ENCODE results near the gene ABCC8. TPM values are rescaled to one million over a fixed set of nuclear protein-coding genes. Genes with fewer than 3 reads are reported as not detected.

Gene ABCC8
- total and polyA plus RNA-seq, 9 of the 15 experiments (the other 6 are each of a cell fraction or from before 2014, with no cell fraction given) = not detected

DNA sequence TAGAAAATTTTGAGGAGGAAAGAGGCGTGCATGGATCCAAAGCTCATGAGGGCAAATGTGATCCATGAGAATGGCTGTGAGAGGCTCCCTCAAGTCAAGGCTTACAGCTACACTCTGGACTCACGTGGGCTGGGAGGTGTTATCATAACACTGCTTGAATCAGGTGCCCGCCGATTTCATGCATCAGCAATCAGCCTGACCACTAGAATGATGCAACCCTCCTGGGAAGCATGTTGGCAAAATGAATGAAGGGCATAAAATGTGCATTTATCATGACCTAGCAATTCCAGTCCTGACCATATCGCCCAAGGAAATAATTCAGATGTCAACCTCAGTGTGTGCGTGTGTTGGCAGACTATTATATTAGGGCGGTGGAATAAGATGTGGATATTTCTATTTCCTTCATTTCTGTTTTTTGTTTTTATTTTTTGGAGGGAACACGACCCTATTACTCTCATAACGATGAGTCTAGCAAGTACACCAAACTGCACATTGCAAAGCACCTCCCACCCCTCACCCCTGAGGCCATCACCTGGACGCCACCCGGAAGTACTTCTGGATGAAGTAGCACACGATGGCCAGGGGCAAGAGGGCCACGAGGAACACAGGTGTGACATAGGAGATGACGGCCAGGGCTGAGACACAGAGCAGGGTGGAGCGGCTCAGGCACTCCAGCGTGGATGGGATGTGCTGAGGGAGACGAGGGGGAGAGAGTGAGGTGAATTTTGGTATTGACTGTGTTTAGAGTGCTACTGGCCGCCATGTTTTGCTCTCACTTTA, 72.5 kb downstream of the ABCC8 start (continued):
- TF ChIP-seq, protein P1, sequence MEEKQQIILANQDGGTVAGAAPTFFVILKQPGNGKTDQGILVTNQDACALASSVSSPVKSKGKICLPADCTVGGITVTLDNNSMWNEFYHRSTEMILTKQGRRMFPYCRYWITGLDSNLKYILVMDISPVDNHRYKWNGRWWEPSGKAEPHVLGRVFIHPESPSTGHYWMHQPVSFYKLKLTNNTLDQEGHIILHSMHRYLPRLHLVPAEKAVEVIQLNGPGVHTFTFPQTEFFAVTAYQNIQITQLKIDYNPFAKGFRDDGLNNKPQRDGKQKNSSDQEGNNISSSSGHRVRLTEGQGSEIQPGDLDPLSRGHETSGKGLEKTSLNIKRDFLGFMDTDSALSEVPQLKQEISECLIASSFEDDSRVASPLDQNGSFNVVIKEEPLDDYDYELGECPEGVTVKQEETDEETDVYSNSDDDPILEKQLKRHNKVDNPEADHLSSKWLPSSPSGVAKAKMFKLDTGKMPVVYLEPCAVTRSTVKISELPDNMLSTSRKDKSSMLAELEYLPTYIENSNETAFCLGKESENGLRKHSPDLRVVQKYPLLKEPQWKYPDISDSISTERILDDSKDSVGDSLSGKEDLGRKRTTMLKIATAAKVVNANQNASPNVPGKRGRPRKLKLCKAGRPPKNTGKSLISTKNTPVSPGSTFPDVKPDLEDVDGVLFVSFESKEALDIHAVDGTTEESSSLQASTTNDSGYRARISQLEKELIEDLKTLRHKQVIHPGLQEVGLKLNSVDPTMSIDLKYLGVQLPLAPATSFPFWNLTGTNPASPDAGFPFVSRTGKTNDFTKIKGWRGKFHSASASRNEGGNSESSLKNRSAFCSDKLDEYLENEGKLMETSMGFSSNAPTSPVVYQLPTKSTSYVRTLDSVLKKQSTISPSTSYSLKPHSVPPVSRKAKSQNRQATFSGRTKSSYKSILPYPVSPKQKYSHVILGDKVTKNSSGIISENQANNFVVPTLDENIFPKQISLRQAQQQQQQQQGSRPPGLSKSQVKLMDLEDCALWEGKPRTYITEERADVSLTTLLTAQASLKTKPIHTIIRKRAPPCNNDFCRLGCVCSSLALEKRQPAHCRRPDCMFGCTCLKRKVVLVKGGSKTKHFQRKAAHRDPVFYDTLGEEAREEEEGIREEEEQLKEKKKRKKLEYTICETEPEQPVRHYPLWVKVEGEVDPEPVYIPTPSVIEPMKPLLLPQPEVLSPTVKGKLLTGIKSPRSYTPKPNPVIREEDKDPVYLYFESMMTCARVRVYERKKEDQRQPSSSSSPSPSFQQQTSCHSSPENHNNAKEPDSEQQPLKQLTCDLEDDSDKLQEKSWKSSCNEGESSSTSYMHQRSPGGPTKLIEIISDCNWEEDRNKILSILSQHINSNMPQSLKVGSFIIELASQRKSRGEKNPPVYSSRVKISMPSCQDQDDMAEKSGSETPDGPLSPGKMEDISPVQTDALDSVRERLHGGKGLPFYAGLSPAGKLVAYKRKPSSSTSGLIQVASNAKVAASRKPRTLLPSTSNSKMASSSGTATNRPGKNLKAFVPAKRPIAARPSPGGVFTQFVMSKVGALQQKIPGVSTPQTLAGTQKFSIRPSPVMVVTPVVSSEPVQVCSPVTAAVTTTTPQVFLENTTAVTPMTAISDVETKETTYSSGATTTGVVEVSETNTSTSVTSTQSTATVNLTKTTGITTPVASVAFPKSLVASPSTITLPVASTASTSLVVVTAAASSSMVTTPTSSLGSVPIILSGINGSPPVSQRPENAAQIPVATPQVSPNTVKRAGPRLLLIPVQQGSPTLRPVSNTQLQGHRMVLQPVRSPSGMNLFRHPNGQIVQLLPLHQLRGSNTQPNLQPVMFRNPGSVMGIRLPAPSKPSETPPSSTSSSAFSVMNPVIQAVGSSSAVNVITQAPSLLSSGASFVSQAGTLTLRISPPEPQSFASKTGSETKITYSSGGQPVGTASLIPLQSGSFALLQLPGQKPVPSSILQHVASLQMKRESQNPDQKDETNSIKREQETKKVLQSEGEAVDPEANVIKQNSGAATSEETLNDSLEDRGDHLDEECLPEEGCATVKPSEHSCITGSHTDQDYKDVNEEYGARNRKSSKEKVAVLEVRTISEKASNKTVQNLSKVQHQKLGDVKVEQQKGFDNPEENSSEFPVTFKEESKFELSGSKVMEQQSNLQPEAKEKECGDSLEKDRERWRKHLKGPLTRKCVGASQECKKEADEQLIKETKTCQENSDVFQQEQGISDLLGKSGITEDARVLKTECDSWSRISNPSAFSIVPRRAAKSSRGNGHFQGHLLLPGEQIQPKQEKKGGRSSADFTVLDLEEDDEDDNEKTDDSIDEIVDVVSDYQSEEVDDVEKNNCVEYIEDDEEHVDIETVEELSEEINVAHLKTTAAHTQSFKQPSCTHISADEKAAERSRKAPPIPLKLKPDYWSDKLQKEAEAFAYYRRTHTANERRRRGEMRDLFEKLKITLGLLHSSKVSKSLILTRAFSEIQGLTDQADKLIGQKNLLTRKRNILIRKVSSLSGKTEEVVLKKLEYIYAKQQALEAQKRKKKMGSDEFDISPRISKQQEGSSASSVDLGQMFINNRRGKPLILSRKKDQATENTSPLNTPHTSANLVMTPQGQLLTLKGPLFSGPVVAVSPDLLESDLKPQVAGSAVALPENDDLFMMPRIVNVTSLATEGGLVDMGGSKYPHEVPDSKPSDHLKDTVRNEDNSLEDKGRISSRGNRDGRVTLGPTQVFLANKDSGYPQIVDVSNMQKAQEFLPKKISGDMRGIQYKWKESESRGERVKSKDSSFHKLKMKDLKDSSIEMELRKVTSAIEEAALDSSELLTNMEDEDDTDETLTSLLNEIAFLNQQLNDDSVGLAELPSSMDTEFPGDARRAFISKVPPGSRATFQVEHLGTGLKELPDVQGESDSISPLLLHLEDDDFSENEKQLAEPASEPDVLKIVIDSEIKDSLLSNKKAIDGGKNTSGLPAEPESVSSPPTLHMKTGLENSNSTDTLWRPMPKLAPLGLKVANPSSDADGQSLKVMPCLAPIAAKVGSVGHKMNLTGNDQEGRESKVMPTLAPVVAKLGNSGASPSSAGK (IDR thresholded peaks at IDR 0.05) = peak; percentile 38; the same call in 1 of the 2 replicates
- TF ChIP-seq BHLHE40 (IDR thresholded peaks at IDR 0.05; ENCODE audit: low read length) (peak; percentile 39; the same call in 1 of the 2 replicates), TAL1 (IDR thresholded peaks at IDR 0.05) (no peak), SP1 (CRISPR knock-in tag; IDR thresholded peaks at IDR 0.05) (no peak), KDM2B (CRISPR knock-in tag; IDR thresholded peaks at IDR 0.05) (no peak)
- TF ChIP-seq, protein P2, sequence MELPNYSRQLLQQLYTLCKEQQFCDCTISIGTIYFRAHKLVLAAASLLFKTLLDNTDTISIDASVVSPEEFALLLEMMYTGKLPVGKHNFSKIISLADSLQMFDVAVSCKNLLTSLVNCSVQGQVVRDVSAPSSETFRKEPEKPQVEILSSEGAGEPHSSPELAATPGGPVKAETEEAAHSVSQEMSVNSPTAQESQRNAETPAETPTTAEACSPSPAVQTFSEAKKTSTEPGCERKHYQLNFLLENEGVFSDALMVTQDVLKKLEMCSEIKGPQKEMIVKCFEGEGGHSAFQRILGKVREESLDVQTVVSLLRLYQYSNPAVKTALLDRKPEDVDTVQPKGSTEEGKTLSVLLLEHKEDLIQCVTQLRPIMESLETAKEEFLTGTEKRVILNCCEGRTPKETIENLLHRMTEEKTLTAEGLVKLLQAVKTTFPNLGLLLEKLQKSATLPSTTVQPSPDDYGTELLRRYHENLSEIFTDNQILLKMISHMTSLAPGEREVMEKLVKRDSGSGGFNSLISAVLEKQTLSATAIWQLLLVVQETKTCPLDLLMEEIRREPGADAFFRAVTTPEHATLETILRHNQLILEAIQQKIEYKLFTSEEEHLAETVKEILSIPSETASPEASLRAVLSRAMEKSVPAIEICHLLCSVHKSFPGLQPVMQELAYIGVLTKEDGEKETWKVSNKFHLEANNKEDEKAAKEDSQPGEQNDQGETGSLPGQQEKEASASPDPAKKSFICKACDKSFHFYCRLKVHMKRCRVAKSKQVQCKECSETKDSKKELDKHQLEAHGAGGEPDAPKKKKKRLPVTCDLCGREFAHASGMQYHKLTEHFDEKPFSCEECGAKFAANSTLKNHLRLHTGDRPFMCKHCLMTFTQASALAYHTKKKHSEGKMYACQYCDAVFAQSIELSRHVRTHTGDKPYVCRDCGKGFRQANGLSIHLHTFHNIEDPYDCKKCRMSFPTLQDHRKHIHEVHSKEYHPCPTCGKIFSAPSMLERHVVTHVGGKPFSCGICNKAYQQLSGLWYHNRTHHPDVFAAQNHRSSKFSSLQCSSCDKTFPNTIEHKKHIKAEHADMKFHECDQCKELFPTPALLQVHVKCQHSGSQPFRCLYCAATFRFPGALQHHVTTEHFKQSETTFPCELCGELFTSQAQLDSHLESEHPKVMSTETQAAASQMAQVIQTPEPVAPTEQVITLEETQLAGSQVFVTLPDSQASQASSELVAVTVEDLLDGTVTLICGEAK (IDR thresholded peaks at IDR 0.05) = 0 out of 2 replicates have a peak, but pooled peaks have one; percentile 21
- TF ChIP-seq, protein P2 (CRISPR knock-in tag; IDR thresholded peaks at IDR 0.05) = no peak
